ENCODE measurements around the gene SLC47A2.

DNA sequence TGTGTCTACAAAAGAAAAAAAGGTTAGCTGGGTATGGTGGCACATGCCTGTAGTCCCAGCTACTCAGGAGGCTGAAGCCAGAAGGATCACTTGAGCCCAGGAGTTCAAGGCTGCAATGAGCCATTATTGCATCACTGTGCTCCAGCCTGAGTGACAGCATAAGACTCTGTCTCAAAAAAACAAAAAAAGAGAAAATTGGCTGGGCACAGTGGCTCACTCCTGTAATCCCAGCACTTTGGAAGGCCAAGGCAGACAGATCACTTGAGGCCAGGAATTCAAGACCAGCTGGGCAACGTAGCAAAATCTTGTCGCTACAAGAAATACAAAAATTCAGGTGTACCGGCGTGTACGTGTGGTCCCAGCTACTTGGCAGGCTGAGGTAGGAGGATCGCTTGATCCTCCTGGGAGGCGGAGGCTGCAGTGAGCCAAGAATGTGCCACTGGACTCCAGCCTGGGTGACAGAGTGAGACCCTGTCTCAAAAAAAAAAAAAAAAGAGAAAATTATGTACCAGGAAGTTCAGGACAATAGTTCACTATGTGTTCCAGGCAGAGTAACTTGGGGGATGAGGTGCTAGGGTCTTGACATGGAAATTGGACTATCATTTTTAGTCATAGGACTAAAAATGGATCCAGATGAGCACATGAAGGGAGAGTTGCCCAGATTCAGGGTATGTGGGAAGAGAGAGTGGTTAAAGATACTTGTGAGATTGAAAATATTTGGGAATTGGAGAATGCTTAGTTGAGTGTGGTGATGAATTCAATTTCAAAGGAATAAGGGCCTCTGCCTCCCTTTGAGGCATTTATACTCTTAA, 56.8 kb downstream of the SLC47A2 start:
- TF ChIP-seq CTCF (IDR thresholded peaks at IDR 0.05; ENCODE audit: borderline replicate concordance, extremely low read depth, low read length, poor library complexity, severe bottlenecking) (no peak), EZH2 (IDR thresholded peaks at IDR 0.05; ENCODE audit: borderline replicate concordance, low read depth, low read length, severe bottlenecking) (no peak)

Data from DND-41 (cell line).